LNCaP clone FGC (cell line): Measurements from ENCODE around the gene ASCL3.
"Not testable (repeated sequence)": the region's sequence is repeated elsewhere in the genome, so short reads cannot be mapped to it uniquely, and the experiment has no call there.

ENCODE experiments used
- DNase-seq: peaks from one replicate; pipeline ENCODE4 v3.0.0-alpha.2; 2011; ENCODE audit warnings: low read depth
- H3K4me3 ChIP-seq: 2 replicates; pipeline ENCODE4 v1.5.1; 2011; ENCODE audit warnings: mild to moderate bottlenecking, low read depth, low read length, control low read depth
- CTCF ChIP-seq: IDR thresholded peaks from 2 replicates; pipeline ENCODE4 v1.5.1; 2012; ENCODE audit warnings: mild to moderate bottlenecking; ENCODE audit not compliant: control insufficient read depth, insufficient read depth; ENCODE audit errors: extremely low read depth

Gene ASCL3

GRCh38 chr11:8910649-8911026 lies 32.2 kb downstream of the ASCL3 start:
- peak overlapping the region; percentile 91 for H3K4me3 ChIP-seq
- TF ChIP-seq CTCF: no peak
- no peak for DNase-seq

- no peak overlapping the region for H3K4me3 ChIP-seq
- no peak for TF ChIP-seq CTCF
- no peak for DNase-seq
Observed at GRCh38 chr11:8908099-8908498, 34.7 kb downstream of the ASCL3 start.

GRCh38 chr11:8907116-8907515 lies 35.7 kb downstream of the ASCL3 start:
- no peak overlapping the region for H3K4me3 ChIP-seq
- no peak for DNase-seq
- no peak for TF ChIP-seq CTCF

- DNase-seq: no peak
- no peak for TF ChIP-seq CTCF
- H3K4me3 ChIP-seq: no peak overlapping the region
Observed at GRCh38 chr11:8905528-8906165, 37.2 kb downstream of the ASCL3 start.

- H3K4me3 ChIP-seq: no peak overlapping the region
Observed at GRCh38 chr11:8899119-8899753, 43.6 kb downstream of the ASCL3 start.

GRCh38 chr11:8891185-8891584 lies 51.6 kb downstream of the ASCL3 start:
- H3K4me3 ChIP-seq, DNase-seq: not testable (repeated sequence)

More at GRCh38 chr11:8899119-8899753, 43.6 kb downstream of the ASCL3 start:
- DNase-seq: no peak
- TF ChIP-seq CTCF: no peak
